Skeletal muscle satellite cell (primary cell): ENCODE data around the gene OR5B3. TPM values are rescaled to one million over a fixed set of nuclear protein-coding genes. Genes with fewer than 3 reads are reported as not detected.
"Not testable (repeated sequence)": the region's sequence is repeated elsewhere in the genome, so short reads cannot be mapped to it uniquely, and the experiment has no call there.

Experiments used
- H3K27me3 ChIP-seq: 2 replicates; pipeline ENCODE4 v1.7.0; 2013; ENCODE audit warnings: low read length; ENCODE audit not compliant: control insufficient read depth, insufficient read depth
- H3K36me3 ChIP-seq: 2 replicates; pipeline ENCODE4 v1.7.0; 2013; ENCODE audit warnings: mild to moderate bottlenecking, control low read depth, low read length; ENCODE audit not compliant: insufficient read depth
- H3K4me1 ChIP-seq: 2 replicates; pipeline ENCODE4 v1.7.0; 2013; ENCODE audit warnings: low read length; ENCODE audit not compliant: control insufficient read depth, insufficient read depth
- H3K4me2 ChIP-seq: 2 replicates; pipeline ENCODE4 v1.7.0; 2013; ENCODE audit warnings: mild to moderate bottlenecking, low read length
- H3K4me3 ChIP-seq: 2 replicates; pipeline ENCODE4 v1.7.0; 2013; ENCODE audit warnings: low read length
- H3K9ac ChIP-seq: 2 replicates; pipeline ENCODE4 v1.7.0; 2013; ENCODE audit warnings: mild to moderate bottlenecking, low read depth, low read length, moderate library complexity
- H3K9me3 ChIP-seq: replicated peaks from 2 replicates; pipeline ENCODE4 v1.7.0; 2013; ENCODE audit warnings: mild to moderate bottlenecking, control low read depth, low read length
- total RNA-seq: library from RNA; depleted of rRNA; stranded (reverse); fragments of >200 nt; gene quantifications from 2 replicates; pipeline ENCODE4 v1.2.3, GENCODE V29; 2012; rRNA removed

The OR5B3 gene
- not detected in 2 replicates for total RNA-seq

GRCh38 chr11:58406774-58407173 lies at the start of gene OR5B3:
OR5B3 (minus strand) TSS chr11:58406874; CDS start chr11:58403409, 3,465 bp downstream.
- Histone ChIP-seq H3K4me2 (no peak within 1 kb of the TSS), H3K36me3 (no peaks in the 10 kb centered on the region), H3K4me3 (no peak within 1 kb of the TSS), H3K27me3 (no peaks in the 10 kb centered on the region), H3K4me1 (no peaks in the 10 kb centered on the region), H3K9me3 (no peaks in the 10 kb centered on the region), H3K9ac (no peak within 1 kb of the TSS)

- H3K9ac ChIP-seq, result no peak overlapping the region
- no peak overlapping the region for H3K4me3 ChIP-seq
- H3K27me3 ChIP-seq, result no peaks in the 10 kb centered on the region
- H3K36me3 ChIP-seq, result no peaks in the 10 kb centered on the region
- no peak overlapping the region for H3K4me2 ChIP-seq
- no peaks in the 10 kb centered on the region for H3K9me3 ChIP-seq
- H3K4me1 ChIP-seq, result no peaks in the 10 kb centered on the region
Observed at GRCh38 chr11:58451585-58451984, 44.9 kb upstream of the OR5B3 start.

- Histone ChIP-seq H3K36me3 (no peaks in the 10 kb centered on the region), H3K27me3 (no peaks in the 10 kb centered on the region)
Observed at GRCh38 chr11:58446294-58446693, 39.6 kb upstream of the OR5B3 start.

GRCh38 chr11:58444300-58444699 lies 37.6 kb upstream of the OR5B3 start:
- Histone ChIP-seq H3K27me3 (no peaks in the 10 kb centered on the region), H3K36me3 (no peaks in the 10 kb centered on the region), H3K4me1 (no peaks in the 10 kb centered on the region), H3K4me2 (no peak overlapping the region), H3K4me3 (no peak overlapping the region), H3K9me3 (no peaks in the 10 kb centered on the region), H3K9ac (no peak overlapping the region)

More at GRCh38 chr11:58446294-58446693, 39.6 kb upstream of the OR5B3 start:
- no peak overlapping the region for H3K9ac ChIP-seq
- H3K4me3 ChIP-seq, result no peak overlapping the region
- no peak overlapping the region for H3K4me2 ChIP-seq
- H3K4me1 ChIP-seq, result no peaks in the 10 kb centered on the region
- no peaks in the 10 kb centered on the region for H3K9me3 ChIP-seq

GRCh38 chr11:58442136-58442535 lies 35.5 kb upstream of the OR5B3 start, which contains the start of gene OR5B12:
OR5B12 (minus strand) TSS chr11:58442236; CDS start chr11:58440151, 2,085 bp downstream.
- Histone ChIP-seq H3K4me1 (no peaks in the 10 kb centered on the region), H3K4me3 (no peak within 1 kb of the TSS), H3K9ac (no peak within 1 kb of the TSS)

GRCh38 chr11:58438486-58438885 lies 31.8 kb upstream of the OR5B3 start:
- H3K4me1 ChIP-seq, result no peaks in the 10 kb centered on the region
- H3K9me3 ChIP-seq, result no peaks in the 10 kb centered on the region

More at GRCh38 chr11:58442136-58442535, 35.5 kb upstream of the OR5B3 start, which contains the start of gene OR5B12:
- Histone ChIP-seq H3K36me3 (no peaks in the 10 kb centered on the region), H3K9me3 (no peaks in the 10 kb centered on the region), H3K27me3 (no peaks in the 10 kb centered on the region), H3K4me2 (no peak within 1 kb of the TSS)

GRCh38 chr11:58434217-58434616 lies 27.5 kb upstream of the OR5B3 start:
- H3K4me1 ChIP-seq, result no peaks in the 10 kb centered on the region
- H3K36me3 ChIP-seq, result no peaks in the 10 kb centered on the region
- H3K4me2 ChIP-seq, result no peak overlapping the region
- H3K4me3 ChIP-seq, result no peak overlapping the region
- H3K27me3 ChIP-seq, result no peaks in the 10 kb centered on the region
- H3K9ac ChIP-seq, result no peak overlapping the region
- no peaks in the 10 kb centered on the region for H3K9me3 ChIP-seq

More at GRCh38 chr11:58438486-58438885, 31.8 kb upstream of the OR5B3 start:
- no peak overlapping the region for H3K9ac ChIP-seq
- H3K4me2 ChIP-seq, result no peak overlapping the region
- no peaks in the 10 kb centered on the region for H3K36me3 ChIP-seq
- no peaks in the 10 kb centered on the region for H3K27me3 ChIP-seq
- H3K4me3 ChIP-seq, result no peak overlapping the region

GRCh38 chr11:58433638-58434203 lies 27.0 kb upstream of the OR5B3 start:
- no peaks in the 10 kb centered on the region for H3K36me3 ChIP-seq
- no peaks in the 10 kb centered on the region for H3K9me3 ChIP-seq
- H3K9ac ChIP-seq, result no peak overlapping the region
- H3K27me3 ChIP-seq, result no peaks in the 10 kb centered on the region
- H3K4me1 ChIP-seq, result no peaks in the 10 kb centered on the region
- H3K4me3 ChIP-seq, result no peak overlapping the region
- H3K4me2 ChIP-seq, result no peak overlapping the region

- Histone ChIP-seq H3K36me3 (no peaks in the 10 kb centered on the region), H3K4me2 (no peak overlapping the region), H3K4me3 (no peak overlapping the region), H3K27me3 (no peaks in the 10 kb centered on the region), H3K4me1 (no peaks in the 10 kb centered on the region), H3K9me3 (no peaks in the 10 kb centered on the region), H3K9ac (no peak overlapping the region)
Observed at GRCh38 chr11:58429273-58429672, 22.6 kb upstream of the OR5B3 start.

- H3K4me3 ChIP-seq, result no peak within 1 kb of the TSS
- no peaks in the 10 kb centered on the region for H3K27me3 ChIP-seq
- H3K36me3 ChIP-seq, result no peaks in the 10 kb centered on the region
- no peaks in the 10 kb centered on the region for H3K4me1 ChIP-seq
- H3K9me3 ChIP-seq, result no peaks in the 10 kb centered on the region
- no peak within 1 kb of the TSS for H3K4me2 ChIP-seq
- no peak within 1 kb of the TSS for H3K9ac ChIP-seq
Observed at GRCh38 chr11:58428021-58428420, 21.3 kb upstream of the OR5B3 start, which contains the start of gene OR5B2. OR5B2 (minus strand) TSS chr11:58428121; CDS start chr11:58423261, 4,860 bp downstream.

GRCh38 chr11:58399622-58400021 lies 7.1 kb downstream of the OR5B3 start:
- H3K36me3 ChIP-seq, H3K4me1 ChIP-seq, H3K9me3 ChIP-seq, H3K4me2 ChIP-seq, H3K4me3 ChIP-seq, H3K27me3 ChIP-seq, H3K9ac ChIP-seq: not testable (repeated sequence)

GRCh38 chr11:58395581-58395980 lies 11.1 kb downstream of the OR5B3 start:
- Histone ChIP-seq H3K36me3 (no peaks in the 10 kb centered on the region), H3K4me3 (no peak overlapping the region), H3K4me1 (peaks cover 33% of the 10 kb centered on the region), H3K4me2 (no peak overlapping the region), H3K27me3 (no peaks in the 10 kb centered on the region), H3K9ac (no peak overlapping the region), H3K9me3 (peaks cover 6% of the 10 kb centered on the region)
